IMR-90 (cell line): ENCODE data around the gene UMODL1. TPM values are rescaled to one million over a fixed set of nuclear protein-coding genes. Genes with fewer than 3 reads are reported as not detected.
A peak's percentile ranks its signal among the peaks of the same experiment; 100 is the strongest.

Experiments used
- ATAC-seq: fragments of 200-7000 bp; cut with Tn5 transposase; 2 replicates; pipeline ENCODE4 v1.9.1; 2020; ENCODE audit warnings: low read depth, mild to moderate bottlenecking, moderate library complexity
- BruUV-seq: library from RNA; stranded (reverse); fragments of 400-500 nt; replicated peaks from 2 replicates; lab custom pipeline; 2021; lab: Mats Ljungman, UMichigan
- CTCF ChIA-PET: fragments of 300-600 bp; formaldehyde crosslinking; extraction: SDS; loops from one replicate; lab custom pipeline; 2021; ENCODE audit warnings: antibody characterized with exemption; lab: Yijun Ruan, JAX
- POLR2A ChIA-PET: fragments of 300-600 bp; sonication (Branson Sonifier 250); formaldehyde crosslinking; loops from one replicate; lab custom pipeline; 2022; ENCODE audit warnings: antibody characterized with exemption; ENCODE audit not compliant: unreplicated experiment; lab: Charles Lee
- DNase-seq: peaks from one replicate; pipeline ENCODE4 v3.0.0; 2013
- H2AFZ ChIP-seq: replicated peaks from 2 replicates; pipeline ENCODE3; 2013; ENCODE audit warnings: low read length, mild to moderate bottlenecking; ENCODE audit not compliant: poor library complexity
- H2AK5ac ChIP-seq: 2 replicates; pipeline ENCODE4 v1.6.1; 2013; ENCODE audit warnings: low read depth, low read length, inconsistent platforms
- H2AK9ac ChIP-seq: replicated peaks from 2 replicates; pipeline ENCODE3; 2013; ENCODE audit warnings: mild to moderate bottlenecking, low read depth, low read length, moderate library complexity; ENCODE audit not compliant: poor library complexity
- H2BK120ac ChIP-seq: 2 replicates; pipeline ENCODE4 v1.6.1; 2013; ENCODE audit warnings: low read depth, low read length, inconsistent platforms
- H2BK15ac ChIP-seq: 3 replicates; pipeline ENCODE4 v1.6.1; 2013; ENCODE audit warnings: low read depth, low read length, inconsistent platforms
- H2BK20ac ChIP-seq: 2 replicates; pipeline ENCODE4 v1.6.1; 2013; ENCODE audit warnings: low read depth, mild to moderate bottlenecking, inconsistent platforms, low read length, moderate library complexity
- H2BK5ac ChIP-seq: 2 replicates; pipeline ENCODE4 v1.6.1; 2013; ENCODE audit warnings: mild to moderate bottlenecking, low read depth, low read length, inconsistent platforms; ENCODE audit not compliant: poor library complexity, severe bottlenecking
- H3K14ac ChIP-seq: replicated peaks from 2 replicates; pipeline ENCODE4 v1.6.1; 2013; ENCODE audit warnings: low read depth, low read length, inconsistent platforms
- H3K18ac ChIP-seq: 2 replicates; pipeline ENCODE4 v1.6.1; 2013; ENCODE audit warnings: low read depth, low read length, control low read depth
- H3K23ac ChIP-seq: 2 replicates; pipeline ENCODE4 v1.6.1; 2013; ENCODE audit warnings: low read depth, low read length, inconsistent platforms
- H3K27ac ChIP-seq: 2 replicates; pipeline ENCODE4 v1.5.1; 2013; ENCODE audit warnings: mild to moderate bottlenecking, control low read depth, low read length; ENCODE audit not compliant: insufficient read depth
- H3K27me3 ChIP-seq: 2 replicates; pipeline ENCODE4 v1.6.1; 2013; ENCODE audit warnings: low read length; ENCODE audit not compliant: control insufficient read depth, insufficient read depth
- H3K36me3 ChIP-seq: 2 replicates; pipeline ENCODE4 v1.6.1; 2013; ENCODE audit warnings: low read length, mixed read lengths; ENCODE audit not compliant: control insufficient read depth, insufficient read depth
- H3K4ac ChIP-seq: 2 replicates; pipeline ENCODE4 v1.6.1; 2013; ENCODE audit warnings: low read depth, low read length, inconsistent platforms
- H3K4me1 ChIP-seq: 2 replicates; pipeline ENCODE4 v1.6.1; 2013; ENCODE audit warnings: low read length, mixed read lengths; ENCODE audit not compliant: control insufficient read depth, insufficient read depth
- H3K4me2 ChIP-seq: 2 replicates; pipeline ENCODE4 v1.6.1; 2013; ENCODE audit warnings: low read depth, mild to moderate bottlenecking, control low read depth, low read length, moderate library complexity
- H3K4me3 ChIP-seq: 2 replicates; pipeline ENCODE4 v1.5.1; 2013; ENCODE audit warnings: low read depth, mild to moderate bottlenecking, control low read depth, low read length, moderate library complexity; ENCODE audit not compliant: insufficient read depth
- H3K56ac ChIP-seq: 2 replicates; pipeline ENCODE4 v1.6.1; 2013; ENCODE audit warnings: low read length, inconsistent platforms; ENCODE audit not compliant: insufficient read depth; ENCODE audit errors: extremely low read depth
- H3K79me1 ChIP-seq, 2 experiments: 2 replicates each; pipeline ENCODE4 v1.6.1; 2013; ENCODE audit warnings: low read length in 2 of 2, inconsistent platforms in 1 of 2, low read depth in 1 of 2
- H3K9ac ChIP-seq: 2 replicates; pipeline ENCODE4 v1.6.1; 2013; ENCODE audit warnings: low read depth, low read length, control low read depth
- H3K9me1 ChIP-seq: 2 replicates; pipeline ENCODE4 v1.6.1; 2013; ENCODE audit warnings: low read length, inconsistent platforms; ENCODE audit not compliant: insufficient read depth
- H3K9me3 ChIP-seq: 2 replicates; pipeline ENCODE4 v1.6.1; 2013; ENCODE audit warnings: low read length; ENCODE audit not compliant: control insufficient read depth, insufficient read depth
- H4K20me1 ChIP-seq: 2 replicates; pipeline ENCODE4 v1.6.1; 2013; ENCODE audit warnings: low read length, inconsistent platforms; ENCODE audit not compliant: insufficient read depth
- H4K5ac ChIP-seq: 2 replicates; pipeline ENCODE4 v1.6.1; 2013; ENCODE audit warnings: mild to moderate bottlenecking, low read depth, low read length, control low read depth
- H4K8ac ChIP-seq, 2 experiments: 2 replicates each; pipeline ENCODE4 v1.6.1; 2013; ENCODE audit warnings: low read depth in 2 of 2, low read length in 2 of 2, control low read depth in 1 of 2, inconsistent platforms in 1 of 2
- H4K91ac ChIP-seq: 2 replicates; pipeline ENCODE4 v1.6.1; 2013; ENCODE audit warnings: low read depth, low read length, inconsistent platforms; ENCODE audit not compliant: insufficient read depth
- CEBPB ChIP-seq: IDR thresholded peaks from 2 replicates; pipeline ENCODE4 v1.6.1; 2012; ENCODE audit warnings: low read depth, low read length, improper control_type of control experiment
- CTCF ChIP-seq: conservative IDR thresholded peaks from 2 replicates; pipeline ENCODE4 v1.5.1; 2012; ENCODE audit warnings: mild to moderate bottlenecking, low read depth, low read length, improper control_type of control experiment
- MAZ ChIP-seq: IDR thresholded peaks from 2 replicates; pipeline ENCODE4 v1.6.1; 2012; ENCODE audit warnings: low read depth, mild to moderate bottlenecking, low read length, improper control_type of control experiment, moderate library complexity, borderline replicate concordance
- RAD21 ChIP-seq: IDR thresholded peaks from 2 replicates; pipeline ENCODE4 v1.6.1; 2012; ENCODE audit warnings: low read length, improper control_type of control experiment
- WGBS, 2 experiments: methylation state at CpG; one replicate each; pipeline versions ENCODE4 v1.1.5 to v1.1.7; 2013; ENCODE audit warnings: missing lambda C conversion rate in 2 of 2; ENCODE audit not compliant: insufficient read length in 1 of 2; ENCODE audit errors: extremely low coverage in 2 of 2; 5-methylcytosine and 5-hydroxymethylcytosine counted together
- dilution Hi-C: fragments of 300-500 bp; cut with HindIII; formaldehyde crosslinking; loops from one replicate; pipeline ENCODE4 v1.14.3; 2018; ENCODE audit warnings: low sequenced_read_pairs; ENCODE audit not compliant: unreplicated experiment
- in situ Hi-C: fragments of 300-500 bp; cut with MboI; formaldehyde crosslinking; loops from 3 replicates; pipeline ENCODE4 v1.14.3; 2019; ENCODE audit warnings: low sequenced_read_pairs, inconsistent platforms, mixed read lengths
- intact Hi-C: fragments of 100-400 bp; cut with micrococcal nuclease; formaldehyde crosslinking; loops from 2 replicates; pipeline ENCODE4 v1.10.0; 2022
- polyA plus RNA-seq, 3 experiments: library from polyadenylated mRNA; depleted of rRNA; stranded (reverse); fragments of >200 nt; gene quantifications; 2 replicates each; pipeline ENCODE4 v1.2.3, GENCODE V29; 2012; ENCODE audit warnings: low replicate concordance in 1 of 3
- total RNA-seq: library from RNA; depleted of rRNA; stranded (reverse); fragments of >200 nt; gene quantifications from 2 replicates; pipeline ENCODE4 v1.2.3, GENCODE V29; 2012

Gene UMODL1
- total and polyA plus RNA-seq, 2 of the 4 experiments (the other 2 are of a cell fraction), result 0.02 TPM; not detected in 1

GRCh38 chr21:42037943-42038342 is 33.2 kb upstream of the UMODL1 start:
- Histone ChIP-seq H3K27me3 (no peaks in the 10 kb centered on the region), H2AK9ac (no peak overlapping the region), H4K91ac (peak overlapping the region; percentile 100), H2BK15ac (peak overlapping the region; percentile 98; the same call in 2 of the 3 replicates), H3K4ac (peak overlapping the region; percentile 100), H4K20me1 (no peaks in the 10 kb centered on the region), H3K4me1 (peaks cover 26% of the 10 kb centered on the region), H3K56ac (no peak overlapping the region), H3K79me1 (peaks cover 0 to 3% of the 10 kb centered on the region in 2 experiments; a peak in 1 of 4 replicates), H3K4me3 (no peak overlapping the region), H3K23ac (no peak overlapping the region), H2BK120ac (peak overlapping the region; percentile 100), H3K18ac (peak overlapping the region; percentile 33; the same call in 1 of the 2 replicates), H3K9me1 (peaks cover 17% of the 10 kb centered on the region), H3K27ac (no peak overlapping the region), H2BK20ac (peak overlapping the region; percentile 100), H3K36me3 (no peaks in the 10 kb centered on the region), H2AFZ (peak overlapping the region; percentile 11), H3K9me3 (no peaks in the 10 kb centered on the region; the same call in 1 of the 2 replicates), H3K9ac (no peak overlapping the region), H4K8ac (peak overlapping the region; percentile 97 to 99; a peak in 3 of 4 replicates), H3K14ac (peak overlapping the region; percentile 24; the same call in 1 of the 2 replicates), H3K4me2 (no peak overlapping the region), H2BK5ac (no peak overlapping the region), H4K5ac (peak overlapping the region; percentile 48; the same call in 1 of the 2 replicates), H2AK5ac (peak overlapping the region; percentile 98; the same call in 1 of the 2 replicates)
- dilution Hi-C loops (no loop called here), intact Hi-C loops (loop anchor here (2.0 kb wide), 1 partner anchor 13 kb away; no protein-coding TSS in a partner anchor), in situ Hi-C loops (no loop called here)
- TF ChIP-seq CEBPB (0 out of 2 replicates have a peak, but pooled peaks have one; percentile 19), CTCF (no peak), RAD21 (no peak), MAZ (no peak)
- no peak for ATAC-seq
- WGBS, 2 experiments, result 32% methylated on average over 6 of the region's 12 CpGs; no CpG with 5 or more reads in 1 of the 2 experiments
- POLR2A ChIA-PET, result no interaction called here
- CTCF ChIA-PET, result no interaction called here
- no TSS peak for BruUV-seq
- no peak for DNase-seq
